AG04450 (cell line): Measurements from ENCODE around the gene POU3F2. TPM values are rescaled to one million over a fixed set of nuclear protein-coding genes. Genes with fewer than 3 reads are reported as not detected.

ENCODE experiments used
- CTCF ChIA-PET: fragments of 300-600, 350-600 bp; formaldehyde crosslinking; extraction: SDS; loops from one replicate; lab custom pipeline; 2022; ENCODE audit warnings: antibody characterized with exemption, inconsistent platforms; lab: Charles Lee
- POLR2A ChIA-PET: fragments of 350-600 bp; formaldehyde crosslinking; extraction: SDS; loops from one replicate; lab custom pipeline; 2021; ENCODE audit warnings: antibody characterized with exemption, inconsistent platforms; lab: Yijun Ruan, JAX
- DNase-seq: peaks from one replicate; pipeline ENCODE4 v3.0.0-alpha.2; 2011; ENCODE audit warnings: low read depth, low spot score
- H3K27ac ChIP-seq: one replicate; pipeline ENCODE4 v1.5.1; 2012; ENCODE audit warnings: low read depth, low read length, control low read depth
- H3K27me3 ChIP-seq: one replicate; pipeline ENCODE4 v1.6.0; 2012; ENCODE audit warnings: low read length; ENCODE audit not compliant: control insufficient read depth, insufficient read depth
- H3K4me3 ChIP-seq: 2 replicates; pipeline ENCODE4 v1.5.1; 2011; ENCODE audit warnings: mild to moderate bottlenecking, low read depth, low read length, control low read depth
- H3K9me3 ChIP-seq: 2 replicates; pipeline ENCODE4 v1.5.1; 2012; ENCODE audit warnings: low read length; ENCODE audit not compliant: control insufficient read depth, insufficient read depth
- CTCF ChIP-seq: IDR thresholded peaks from 2 replicates; pipeline ENCODE4 v1.5.1; 2011; ENCODE audit warnings: low read depth, low read length, control low read depth, inconsistent platforms
- polyA plus RNA-seq: library from polyadenylated mRNA; depleted of rRNA; stranded (reverse); fragments of >200 nt; gene quantifications from 2 replicates; pipeline ENCODE4 v1.2.3, GENCODE V29; 2011

POU3F2 gene
- polyA plus RNA-seq, 1 experiment = not detected

GRCh38 chr6:98871057-98871456, 36.7 kb downstream of the POU3F2 start:
- TF ChIP-seq CTCF = no peak
- ChIA-PET POLR2A (no interaction called here), CTCF (interaction anchor here (1.3 kb wide), 1 partner anchor 25 kb away, joined by 3 read pairs; no protein-coding TSS in a partner anchor)
- DNase-seq = no peak
- H3K27me3 ChIP-seq = no peaks in the 10 kb centered on the region
- no peaks in the 10 kb centered on the region for H3K9me3 ChIP-seq
- H3K27ac ChIP-seq = no peak overlapping the region
- no peak overlapping the region for H3K4me3 ChIP-seq

DNA sequence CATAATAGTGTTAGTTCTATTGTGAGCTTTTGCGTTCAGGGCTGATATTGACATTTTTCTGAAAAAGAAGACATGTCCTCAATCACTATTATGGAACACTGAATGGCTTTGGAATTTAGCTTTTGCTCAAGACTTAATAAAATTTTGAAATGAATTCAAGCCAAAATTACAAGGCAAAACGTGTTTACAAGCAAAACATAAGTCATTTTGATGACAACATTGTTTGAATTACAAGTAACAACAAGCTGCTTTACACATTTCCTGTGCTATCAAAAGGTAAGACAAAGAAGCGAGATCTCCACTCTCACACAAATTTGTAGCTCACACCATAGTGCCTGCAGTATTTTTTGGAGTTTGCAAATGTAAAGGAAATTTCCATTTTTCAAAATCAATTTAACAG, 37.4 kb downstream of the POU3F2 start:
- ChIA-PET POLR2A (interaction anchor here (0.6 kb wide), 1 partner anchor 38 kb away, joined by 5 read pairs; no protein-coding TSS in a partner anchor), CTCF (interaction anchor here (1.3 kb wide), 1 partner anchor 26 kb away, joined by 3 read pairs; no protein-coding TSS in a partner anchor)
- Histone ChIP-seq H3K27me3 (no peaks in the 10 kb centered on the region), H3K27ac (no peak overlapping the region), H3K9me3 (no peaks in the 10 kb centered on the region), H3K4me3 (no peak overlapping the region)
- no peak for DNase-seq
- no peak for TF ChIP-seq CTCF

- Histone ChIP-seq H3K27me3 (no peaks in the 10 kb centered on the region), H3K27ac (no peak overlapping the region), H3K9me3 (no peaks in the 10 kb centered on the region), H3K4me3 (no peak overlapping the region)
- TF ChIP-seq CTCF = no peak
- ChIA-PET CTCF (no interaction called here), POLR2A (no interaction called here)
- no peak for DNase-seq
Measured at GRCh38 chr6:98875375-98875774, 41.0 kb downstream of the POU3F2 start.

- ChIA-PET CTCF (no interaction called here), POLR2A (no interaction called here)
- TF ChIP-seq CTCF = no peak
- Histone ChIP-seq H3K4me3 (no peak overlapping the region), H3K9me3 (no peaks in the 10 kb centered on the region), H3K27ac (no peak overlapping the region), H3K27me3 (no peaks in the 10 kb centered on the region)
- no peak for DNase-seq
Measured at GRCh38 chr6:98877250-98877649, 42.9 kb downstream of the POU3F2 start.

DNA sequence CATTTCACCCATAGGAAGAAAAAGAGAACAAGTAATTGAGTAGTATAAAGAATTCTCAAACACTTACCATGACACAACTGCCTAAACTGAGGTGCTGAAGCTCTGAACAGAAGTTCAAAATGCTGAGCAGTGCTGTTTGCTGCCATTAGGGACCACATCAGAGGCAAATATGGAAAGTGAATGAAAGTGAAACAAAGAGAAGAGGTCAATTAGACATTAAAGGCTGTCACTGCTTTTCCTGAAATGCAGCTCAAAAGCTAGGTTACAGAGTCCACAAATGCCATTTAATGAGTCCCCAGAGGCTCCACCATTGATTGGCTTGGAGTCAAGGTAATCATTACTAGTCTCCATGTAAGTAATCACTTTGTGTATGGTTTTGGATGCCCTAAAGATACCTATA, 46.1 kb downstream of the POU3F2 start:
- POLR2A ChIA-PET = no interaction called here
- no peaks in the 10 kb centered on the region for H3K9me3 ChIP-seq
- H3K27ac ChIP-seq = no peak overlapping the region
- no peak for DNase-seq
- no peak for TF ChIP-seq CTCF
- CTCF ChIA-PET = interaction anchor here (1.6 kb wide), 1 partner anchor 239 kb away, joined by 4 read pairs; no protein-coding TSS in a partner anchor
- no peaks in the 10 kb centered on the region for H3K27me3 ChIP-seq
- H3K4me3 ChIP-seq = no peak overlapping the region
